ENCODE data around the gene PARM1.

GRCh38 chr4:75015627-75016026, 82.7 kb downstream of the PARM1 start:
- TF ChIP-seq ETS1 (IDR thresholded peaks at IDR 0.05) (no peak), CTCF (conservative IDR thresholded peaks at IDR 0.05; ENCODE audit: low read depth in 2 of 2) (no peak), NANOG (IDR thresholded peaks at IDR 0.05; ENCODE audit: borderline replicate concordance) (no peak), REST (IDR thresholded peaks at IDR 0.05; ENCODE audit: unreplicated experiment) (no peak), STAT1 (IDR thresholded peaks at IDR 0.05; ENCODE audit: unreplicated experiment) (no peak), CREB1 (CRISPR knock-in tag; IDR thresholded peaks at IDR 0.05; ENCODE audit: low read depth) (no peak), POLR2AphosphoS5 (IDR thresholded peaks at IDR 0.05; ENCODE audit: low read depth) (no peak), ZNF114 (CRISPR knock-in tag; IDR thresholded peaks at IDR 0.05) (no peak), EZH2 (IDR thresholded peaks at IDR 0.05; ENCODE audit: low read depth, unreplicated experiment) (no peak), EZH2phosphoT487 (IDR thresholded peaks at IDR 0.05; ENCODE audit: unreplicated experiment) (no peak), JUNB (IDR thresholded peaks at IDR 0.05; ENCODE audit: unreplicated experiment) (no peak), ZNF462 (CRISPR knock-in tag; IDR thresholded peaks at IDR 0.05) (no peak), ZNF331 (CRISPR knock-in tag; IDR thresholded peaks at IDR 0.05; ENCODE audit: low read depth) (no peak)
